D341Med (cell line): ENCODE measurements around the gene ATL3.
"Not testable (repeated sequence)": the region's sequence is repeated elsewhere in the genome, so short reads cannot be mapped to it uniquely, and the experiment has no call there.

Experiments
- DNase-seq: peaks from one replicate; pipeline ENCODE4 v3.0.0; 2012; ENCODE audit warnings: low spot score

The ATL3 gene

GRCh38 chr11:63681321-63682065 lies 10.3 kb upstream of the ATL3 start, which contains the start of gene RTN3:
TSS of gene RTN3 (plus strand) at chr11:63681500. CDS start at chr11:63681637, 137 bp downstream.
- DNase-seq, result peak; percentile 98

- peak; percentile 47 for DNase-seq
Measured at GRCh38 chr11:63680834-63681320, 9.7 kb upstream of the ATL3 start.

GRCh38 chr11:63673579-63673978 lies 2.4 kb upstream of the ATL3 start:
- no peak for DNase-seq

- no peak for DNase-seq
Measured at GRCh38 chr11:63672936-63673539, 1.9 kb upstream of the ATL3 start.

- DNase-seq, result no peak
Measured at GRCh38 chr11:63672156-63672463, 934 bp upstream of the ATL3 start.

GRCh38 chr11:63670433-63671321 lies 499 bp downstream of the ATL3 start:
- peak; percentile 69 for DNase-seq

GRCh38 chr11:63670096-63670432 lies 1.1 kb downstream of the ATL3 start:
- DNase-seq, result no peak

GRCh38 chr11:63667995-63668795 lies 3.0 kb downstream of the ATL3 start:
- no peak for DNase-seq

- DNase-seq, result no peak
Measured at GRCh38 chr11:63666874-63667273, 4.3 kb downstream of the ATL3 start.

- no peak for DNase-seq
Measured at GRCh38 chr11:63663809-63664208, 7.4 kb downstream of the ATL3 start.

- DNase-seq, result no peak
Measured at GRCh38 chr11:63660972-63661371, 10.2 kb downstream of the ATL3 start.

GRCh38 chr11:63652671-63653070 lies 18.5 kb downstream of the ATL3 start:
- DNase-seq, result no peak

GRCh38 chr11:63643205-63643604 lies 28.0 kb downstream of the ATL3 start:
- no peak for DNase-seq

- no peak for DNase-seq
Measured at GRCh38 chr11:63641727-63642126, 29.4 kb downstream of the ATL3 start.

- no peak for DNase-seq
Measured at GRCh38 chr11:63639199-63639832, 31.9 kb downstream of the ATL3 start.

GRCh38 chr11:63638436-63638835 lies 32.7 kb downstream of the ATL3 start:
- not testable (repeated sequence) for DNase-seq

GRCh38 chr11:63635762-63636465 lies 35.3 kb downstream of the ATL3 start:
- DNase-seq, result peak; percentile 68

GRCh38 chr11:63629426-63629825 lies 41.8 kb downstream of the ATL3 start:
- DNase-seq, result no peak

GRCh38 chr11:63623513-63624140 lies 47.5 kb downstream of the ATL3 start:
- no peak for DNase-seq

GRCh38 chr11:63622323-63622722 lies 48.9 kb downstream of the ATL3 start:
- no peak for DNase-seq
